OCI-LY3 (cell line): Measurements from ENCODE around the gene SLC15A1.
"Not testable (repeated sequence)": the region's sequence is repeated elsewhere in the genome, so short reads cannot be mapped to it uniquely, and the experiment has no call there.

Experiments
- H2AFZ ChIP-seq: fragments of 200-600, 300-600 bp; shearing (Covaris generic); 2 replicates; pipeline ENCODE4 v1.6.0; 2014; ENCODE audit warnings: antibody characterized with exemption, low read depth, low read length
- H3K27ac ChIP-seq: fragments of 200-600, 300-600 bp; sonication (generic); 2 replicates; pipeline ENCODE4 v1.5.1; 2014; ENCODE audit warnings: mild to moderate bottlenecking, low read length, moderate library complexity, mixed read lengths
- H3K27me3 ChIP-seq: fragments of 200-600, 300-600 bp; sonication (generic); 2 replicates; pipeline ENCODE4 v1.6.1; 2014; ENCODE audit warnings: low read depth, low read length, mixed read lengths
- H3K36me3 ChIP-seq: fragments of 200-600, 300-600 bp; sonication (generic); replicated peaks from 2 replicates; pipeline ENCODE3; 2014; ENCODE audit warnings: low read depth, low read length, mixed read lengths
- H3K4me1 ChIP-seq: fragments of 300-600, 200-600 bp; sonication (generic); 2 replicates; pipeline ENCODE4 v1.6.1; 2014; ENCODE audit warnings: low read length, mixed read lengths
- H3K4me2 ChIP-seq: fragments of 200-600, 300-600 bp; sonication (generic); 2 replicates; pipeline ENCODE4 v1.6.1; 2014; ENCODE audit warnings: low read length, mixed read lengths
- H3K4me3 ChIP-seq: fragments of 300-600, 200-600 bp; sonication (generic); 2 replicates; pipeline ENCODE4 v1.5.1; 2014; ENCODE audit warnings: antibody characterized with exemption, mild to moderate bottlenecking, low read length, moderate library complexity
- H3K79me2 ChIP-seq: fragments of 300-600, 200-600 bp; shearing (Covaris generic); 2 replicates; pipeline ENCODE4 v1.6.1; 2014; ENCODE audit warnings: mild to moderate bottlenecking, low read length, mixed read lengths
- H3K9ac ChIP-seq: fragments of 300-600, 200-600 bp; shearing (Covaris generic); 2 replicates; pipeline ENCODE4 v1.6.0; 2014; ENCODE audit warnings: mild to moderate bottlenecking, low read length, moderate library complexity
- H3K9me3 ChIP-seq: fragments of 200-600, 300-600 bp; shearing (Covaris generic); 2 replicates; pipeline ENCODE4 v1.6.1; 2014; ENCODE audit warnings: low read length, mixed read lengths; ENCODE audit not compliant: insufficient read depth
- H4K20me1 ChIP-seq: fragments of 200-600, 300-600 bp; sonication (generic); 2 replicates; pipeline ENCODE4 v1.6.1; 2016; ENCODE audit warnings: low read length, mixed read lengths; ENCODE audit not compliant: insufficient read depth
- EZH2phosphoT487 ChIP-seq: fragments of 200-600 bp; shearing (Covaris generic); IDR thresholded peaks from 2 replicates; pipeline ENCODE4 v1.6.1; 2018; ENCODE audit warnings: antibody characterized with exemption, mixed run types, low read depth
- TF ChIP-seq, protein P1 (sequence below): fragments of 200-600, 300-600 bp; sonication (generic); IDR thresholded peaks from 2 replicates; pipeline ENCODE4 v1.5.1; 2014; ENCODE audit warnings: antibody characterized with exemption, low read length, low read depth

Gene SLC15A1

DNA sequence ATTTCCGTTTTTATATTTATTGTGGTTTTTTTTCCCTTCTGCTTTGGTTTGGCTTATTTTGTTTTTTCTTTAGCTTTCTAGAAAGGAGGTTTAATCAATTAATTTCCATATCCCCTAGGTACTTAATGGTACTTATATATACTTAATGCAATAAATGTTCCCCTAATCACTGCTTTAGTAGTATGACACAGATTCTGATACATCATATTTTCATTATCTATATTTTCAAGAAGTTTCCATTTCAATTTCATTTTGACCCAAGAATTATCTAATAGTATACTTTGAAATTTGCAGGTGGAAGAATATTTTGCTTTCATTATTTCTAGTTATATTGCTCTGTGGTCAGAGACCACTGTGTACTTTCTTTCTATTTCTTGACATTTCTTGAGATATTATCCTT, 109.0 kb downstream of the SLC15A1 start:
- Histone ChIP-seq H4K20me1 (no peaks in the 10 kb centered on the region), H3K79me2 (no peaks in the 10 kb centered on the region), H3K9me3 (no peaks in the 10 kb centered on the region), H2AFZ (no peak overlapping the region), H3K4me3 (no peak overlapping the region), H3K4me1 (no peaks in the 10 kb centered on the region), H3K4me2 (no peak overlapping the region), H3K9ac (no peak overlapping the region), H3K27me3 (peaks cover 30% of the 10 kb centered on the region), H3K27ac (no peak overlapping the region), H3K36me3 (no peaks in the 10 kb centered on the region)
- TF ChIP-seq, protein P1, sequence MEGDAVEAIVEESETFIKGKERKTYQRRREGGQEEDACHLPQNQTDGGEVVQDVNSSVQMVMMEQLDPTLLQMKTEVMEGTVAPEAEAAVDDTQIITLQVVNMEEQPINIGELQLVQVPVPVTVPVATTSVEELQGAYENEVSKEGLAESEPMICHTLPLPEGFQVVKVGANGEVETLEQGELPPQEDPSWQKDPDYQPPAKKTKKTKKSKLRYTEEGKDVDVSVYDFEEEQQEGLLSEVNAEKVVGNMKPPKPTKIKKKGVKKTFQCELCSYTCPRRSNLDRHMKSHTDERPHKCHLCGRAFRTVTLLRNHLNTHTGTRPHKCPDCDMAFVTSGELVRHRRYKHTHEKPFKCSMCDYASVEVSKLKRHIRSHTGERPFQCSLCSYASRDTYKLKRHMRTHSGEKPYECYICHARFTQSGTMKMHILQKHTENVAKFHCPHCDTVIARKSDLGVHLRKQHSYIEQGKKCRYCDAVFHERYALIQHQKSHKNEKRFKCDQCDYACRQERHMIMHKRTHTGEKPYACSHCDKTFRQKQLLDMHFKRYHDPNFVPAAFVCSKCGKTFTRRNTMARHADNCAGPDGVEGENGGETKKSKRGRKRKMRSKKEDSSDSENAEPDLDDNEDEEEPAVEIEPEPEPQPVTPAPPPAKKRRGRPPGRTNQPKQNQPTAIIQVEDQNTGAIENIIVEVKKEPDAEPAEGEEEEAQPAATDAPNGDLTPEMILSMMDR = no peak
- TF ChIP-seq EZH2phosphoT487 = no peak

DNA sequence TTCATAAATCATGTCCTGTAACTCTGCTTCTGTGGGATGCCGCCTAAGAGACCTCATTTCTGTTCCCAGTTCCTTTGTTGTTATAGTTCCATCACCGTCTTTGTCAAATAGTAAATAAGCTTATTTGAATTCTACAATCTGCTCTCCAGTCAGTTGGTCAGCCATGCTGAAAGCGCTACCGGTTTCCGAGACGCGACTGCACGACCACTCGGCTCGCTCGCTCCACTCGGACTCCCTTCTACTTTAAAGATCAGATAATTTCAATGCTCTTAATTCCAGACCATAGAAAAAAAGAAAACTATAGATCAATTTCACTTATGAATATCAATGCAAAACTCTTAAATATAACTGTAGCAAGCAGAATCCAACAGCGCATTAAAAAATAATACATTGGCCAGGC, 111.4 kb downstream of the SLC15A1 start:
- H3K27me3 ChIP-seq = peaks cover 25% of the 10 kb centered on the region
- no peaks in the 10 kb centered on the region for H3K79me2 ChIP-seq
- H3K27ac ChIP-seq = no peak overlapping the region
- no peaks in the 10 kb centered on the region for H4K20me1 ChIP-seq
- TF ChIP-seq, protein P1 = no peak
- no peak for TF ChIP-seq EZH2phosphoT487
- H3K4me2 ChIP-seq = no peak overlapping the region
- H3K4me1 ChIP-seq = no peaks in the 10 kb centered on the region
- H2AFZ ChIP-seq = no peak overlapping the region
- H3K9me3 ChIP-seq = no peaks in the 10 kb centered on the region
- no peak overlapping the region for H3K9ac ChIP-seq
- H3K4me3 ChIP-seq = no peak overlapping the region
- H3K36me3 ChIP-seq = no peaks in the 10 kb centered on the region

DNA sequence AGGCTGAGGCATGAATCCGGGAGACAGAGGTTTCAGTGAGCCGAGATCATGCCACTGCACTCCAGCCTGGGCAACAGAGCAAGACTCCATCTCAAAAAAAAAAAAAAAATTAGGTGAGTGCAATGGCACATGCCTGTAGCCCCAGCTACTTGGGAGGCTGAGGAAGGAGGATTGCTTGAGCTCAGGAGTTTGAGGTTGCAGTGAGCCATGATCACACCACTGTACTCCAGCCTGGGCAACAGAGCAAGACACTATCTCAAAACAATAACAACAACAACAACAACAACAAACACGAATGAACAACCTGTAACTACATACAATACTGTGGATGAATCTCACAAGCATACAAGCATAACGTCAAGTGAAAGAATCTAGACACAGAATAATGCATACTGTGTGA, 112.7 kb downstream of the SLC15A1 start:
- not testable (repeated sequence) for H3K9me3 ChIP-seq, H3K4me3 ChIP-seq, H3K4me1 ChIP-seq, H3K79me2 ChIP-seq, H3K9ac ChIP-seq, H3K4me2 ChIP-seq, H3K27ac ChIP-seq, H3K36me3 ChIP-seq, H2AFZ ChIP-seq, H4K20me1 ChIP-seq
- H3K27me3 ChIP-seq = peaks cover 26% of the 10 kb centered on the region

DNA sequence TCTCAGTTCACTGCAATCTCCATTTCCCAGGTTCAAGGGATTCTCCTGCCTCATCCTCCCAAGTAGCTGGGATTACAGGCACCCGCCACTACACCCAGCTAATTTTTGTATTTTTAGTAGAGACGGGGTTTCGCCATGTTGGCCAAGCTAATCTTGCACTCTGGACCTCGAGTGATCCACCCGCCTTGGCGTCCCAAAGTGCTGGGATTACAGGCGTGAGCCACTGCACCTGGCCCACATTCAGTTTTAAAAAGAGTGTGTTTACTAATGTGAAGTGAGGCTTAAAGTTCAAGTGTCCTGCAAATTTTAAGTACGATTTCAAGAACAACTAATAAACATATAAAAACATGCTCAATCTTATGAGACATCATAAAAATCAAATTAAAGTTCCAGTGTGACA, 114.1 kb downstream of the SLC15A1 start:
- H2AFZ ChIP-seq, H3K9me3 ChIP-seq, H3K9ac ChIP-seq, H3K27ac ChIP-seq, H4K20me1 ChIP-seq, H3K36me3 ChIP-seq, H3K79me2 ChIP-seq, H3K4me3 ChIP-seq, H3K4me2 ChIP-seq, H3K4me1 ChIP-seq: not testable (repeated sequence)
- peaks cover 27% of the 10 kb centered on the region for H3K27me3 ChIP-seq
